Testis (tissue), 3 donors: ENCODE measurements around the gene UNC13B. TPM values are rescaled to one million over a fixed set of nuclear protein-coding genes. Genes with fewer than 3 reads are reported as not detected.
"Not testable (repeated sequence)": the region's sequence is repeated elsewhere in the genome, so short reads cannot be mapped to it uniquely, and the experiment has no call there.

Experiments
- DNase-seq: peaks from one replicate; pipeline ENCODE4 v3.0.0-alpha.2; 2019
- H3K27ac ChIP-seq, 2 donors: fragments of 200-600 bp; sonication (generic); one replicate each; pipeline ENCODE4 v1.5.1; 2019
- H3K27me3 ChIP-seq: fragments of 200-600 bp; sonication (generic); one replicate; pipeline ENCODE4 v1.5.1; 2019
- H3K36me3 ChIP-seq: fragments of 200-600 bp; sonication (generic); one replicate; pipeline ENCODE4 v1.5.1; 2017; ENCODE audit warnings: low read depth; ENCODE audit errors: missing control alignments
- H3K4me1 ChIP-seq: fragments of 200-600 bp; sonication (generic); one replicate; pipeline ENCODE4 v1.5.1; 2019
- H3K4me3 ChIP-seq, 2 donors: fragments of 200-600 bp; sonication (generic); one replicate each; pipeline ENCODE4 v1.5.1; 2017 to 2019
- H3K9me3 ChIP-seq: fragments of 200-600 bp; sonication (generic); one replicate; pipeline ENCODE4 v1.5.1; 2017
- CTCF ChIP-seq, 3 experiments: fragments of 450-650 bp in 2 of 3; fragments of 200-600 bp in 1 of 3; sonication (generic) in 1 of 3; IDR thresholded peaks; one replicate each; pipeline ENCODE4 v1.5.1; 2016 to 2019; ENCODE audit warnings: antibody characterized with exemption in 3 of 3, mild to moderate bottlenecking in 2 of 3, moderate library complexity in 1 of 3
- POLR2A ChIP-seq: fragments of 450-650 bp; IDR thresholded peaks from one replicate; pipeline ENCODE4 v1.6.1; 2017; ENCODE audit warnings: antibody characterized with exemption, mild to moderate bottlenecking, moderate library complexity
- WGBS, 2 donors: methylation state at CpG; one replicate each; pipeline ENCODE4 v1.1.5; 2018; 5-methylcytosine and 5-hydroxymethylcytosine counted together
- intact Hi-C: fragments of 100-400 bp; cut with DNase I; formaldehyde crosslinking; loops from one replicate; pipeline ENCODE4 v1.15.1; 2023; ENCODE audit warnings: low total_unique reads
- polyA plus RNA-seq: library from polyadenylated mRNA; stranded (reverse); fragments of 350-450 nt; fragmentation: Illumina TruSeq; extraction: RNeasy Lipid Tissue Mini Kit (QIAGEN cat#74804); gene quantifications from one replicate; pipeline ENCODE4 v1.2.3, GENCODE V29; 2014; ENCODE audit warnings: low read depth, low replicate concordance; ENCODE audit not compliant: insufficient read depth
- total RNA-seq, 2 donors: library from RNA; depleted of rRNA; stranded (reverse); fragments of >200 nt; gene quantifications; one replicate each; pipeline ENCODE4 v1.2.3, GENCODE V29; 2016

Gene UNC13B
- total and polyA plus RNA-seq, 3 donors from 2014 or later: 37.0 to 51.0 (median 40.2) TPM

DNA sequence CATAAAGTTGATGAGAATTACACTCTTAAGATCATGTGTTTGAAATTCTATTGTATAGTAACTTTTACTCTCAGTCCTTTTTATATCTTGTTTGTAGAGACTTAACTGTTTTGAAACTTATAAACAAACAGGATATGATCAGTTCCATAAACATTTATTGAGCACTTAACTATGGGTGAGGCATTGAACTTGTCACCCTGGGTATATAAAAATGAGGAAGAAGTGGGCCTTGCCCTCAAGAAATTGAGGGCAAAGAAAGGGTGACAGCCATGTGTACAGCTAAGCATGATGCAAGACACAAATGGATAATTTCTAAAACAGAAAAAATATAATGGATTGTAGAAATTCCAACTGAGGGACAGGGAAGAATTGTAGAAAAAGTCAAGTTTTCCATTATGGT lies 15.7 kb downstream of the UNC13B start:
- H3K27ac ChIP-seq: no peak overlapping the region

DNA sequence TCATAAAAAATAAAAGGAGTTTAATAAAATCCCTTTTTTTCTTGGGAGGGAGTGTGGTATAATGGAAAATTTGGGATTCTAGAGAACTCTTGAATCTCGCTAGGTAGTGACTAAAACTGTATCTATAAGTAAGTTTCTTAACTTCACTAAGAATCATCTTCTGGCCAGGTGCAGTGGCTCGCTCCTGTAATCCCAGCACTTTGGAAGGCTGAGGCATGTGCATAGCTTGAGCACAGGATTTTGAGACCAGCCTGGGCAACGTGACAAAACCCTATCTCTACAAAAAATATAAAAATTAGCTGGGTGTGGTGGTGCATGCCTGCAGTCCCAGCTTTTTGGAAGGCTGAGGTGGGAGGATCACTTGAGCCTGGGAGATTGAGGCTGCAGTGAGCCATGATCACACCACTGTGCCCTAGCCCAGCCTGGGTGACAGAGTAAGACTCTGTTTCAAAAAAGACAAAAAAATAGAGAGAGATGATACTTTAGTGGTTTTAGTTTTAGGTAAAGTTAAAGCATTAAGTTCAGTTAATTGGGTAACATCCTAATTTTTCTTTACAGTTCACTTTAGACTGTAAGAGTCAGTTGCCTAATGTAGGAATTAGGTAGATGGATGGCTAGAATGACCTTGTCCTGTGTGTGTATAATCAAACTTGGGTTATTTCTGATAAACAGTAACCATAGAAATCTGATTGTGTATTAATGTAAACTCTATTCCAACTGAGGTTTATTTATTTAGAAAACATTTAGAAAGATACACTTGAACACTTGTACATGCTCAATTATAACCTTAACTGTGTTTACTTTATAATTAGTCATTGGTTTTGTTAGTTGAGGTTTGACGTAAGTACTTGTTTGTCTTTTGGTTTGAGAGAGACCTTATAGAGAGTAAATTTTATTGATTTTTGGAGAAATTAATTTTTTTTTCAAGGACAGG lies 17.8 kb downstream of the UNC13B start:
- 89 to 96% methylated on average over 4 of the region's 4 CpGs for WGBS, 2 donors
- H3K27ac ChIP-seq: no peak overlapping the region
- intact Hi-C loops: no loop called here
- no peaks in the 10 kb centered on the region for H3K27me3 ChIP-seq
- H3K4me1 ChIP-seq: no peaks in the 10 kb centered on the region
- H3K4me3 ChIP-seq: no peak overlapping the region
- no peak for DNase-seq
- H3K36me3 ChIP-seq: no peaks in the 10 kb centered on the region
- TF ChIP-seq POLR2A (no peak), CTCF (IDR thresholded peaks at IDR 0.05) (no peak)
- H3K9me3 ChIP-seq: no peaks in the 10 kb centered on the region

More for the DNA sequence above, 15.7 kb downstream of the UNC13B start:
- H3K36me3 ChIP-seq: no peaks in the 10 kb centered on the region
- no peak overlapping the region for H3K4me3 ChIP-seq
- H3K9me3 ChIP-seq: no peaks in the 10 kb centered on the region
- no peaks in the 10 kb centered on the region for H3K27me3 ChIP-seq
- TF ChIP-seq CTCF (IDR thresholded peaks at IDR 0.05): no peak
- TF ChIP-seq POLR2A: no peak
- H3K4me1 ChIP-seq: no peaks in the 10 kb centered on the region
- intact Hi-C loops: no loop called here
- DNase-seq: no peak

DNA sequence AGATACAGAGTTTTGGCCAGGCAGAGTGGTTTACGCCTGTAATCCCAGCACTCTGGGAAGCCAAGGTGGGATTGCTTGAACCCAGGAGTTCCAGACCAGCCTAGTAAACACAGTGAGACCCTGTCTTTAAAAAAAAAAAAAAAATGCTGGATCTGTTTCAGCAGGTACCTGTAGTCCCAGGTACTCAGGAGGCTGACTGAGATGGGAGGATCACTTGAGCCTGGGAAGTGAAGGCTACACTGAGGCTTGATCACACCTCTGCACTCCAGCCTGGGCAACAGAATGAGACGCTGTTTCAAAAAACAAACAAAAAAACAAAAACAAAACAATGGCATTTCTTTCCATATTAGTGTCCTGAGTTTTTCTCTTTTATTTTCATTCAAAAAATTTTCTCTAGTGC lies 19.0 kb downstream of the UNC13B start:
- DNase-seq: no peak
- Histone ChIP-seq H3K27me3 (no peaks in the 10 kb centered on the region), H3K4me1 (no peaks in the 10 kb centered on the region), H3K9me3 (no peaks in the 10 kb centered on the region), H3K36me3 (no peaks in the 10 kb centered on the region), H3K27ac (no peak overlapping the region), H3K4me3 (no peak overlapping the region)
- no peak for TF ChIP-seq CTCF (IDR thresholded peaks at IDR 0.05)
- TF ChIP-seq POLR2A: no peak
- WGBS, 2 donors: 94 to 97% methylated on average over 2 of the region's 2 CpGs
- intact Hi-C loops: no loop called here

GRCh38 chr9:35182401-35182800 lies 20.6 kb downstream of the UNC13B start:
- H3K27ac ChIP-seq, H3K4me3 ChIP-seq, DNase-seq, H3K4me1 ChIP-seq, H3K9me3 ChIP-seq, H3K27me3 ChIP-seq, H3K36me3 ChIP-seq, intact Hi-C loops: not testable (repeated sequence)
- 70 to 86% methylated on average over 3 of the region's 3 CpGs for WGBS, 2 donors

DNA sequence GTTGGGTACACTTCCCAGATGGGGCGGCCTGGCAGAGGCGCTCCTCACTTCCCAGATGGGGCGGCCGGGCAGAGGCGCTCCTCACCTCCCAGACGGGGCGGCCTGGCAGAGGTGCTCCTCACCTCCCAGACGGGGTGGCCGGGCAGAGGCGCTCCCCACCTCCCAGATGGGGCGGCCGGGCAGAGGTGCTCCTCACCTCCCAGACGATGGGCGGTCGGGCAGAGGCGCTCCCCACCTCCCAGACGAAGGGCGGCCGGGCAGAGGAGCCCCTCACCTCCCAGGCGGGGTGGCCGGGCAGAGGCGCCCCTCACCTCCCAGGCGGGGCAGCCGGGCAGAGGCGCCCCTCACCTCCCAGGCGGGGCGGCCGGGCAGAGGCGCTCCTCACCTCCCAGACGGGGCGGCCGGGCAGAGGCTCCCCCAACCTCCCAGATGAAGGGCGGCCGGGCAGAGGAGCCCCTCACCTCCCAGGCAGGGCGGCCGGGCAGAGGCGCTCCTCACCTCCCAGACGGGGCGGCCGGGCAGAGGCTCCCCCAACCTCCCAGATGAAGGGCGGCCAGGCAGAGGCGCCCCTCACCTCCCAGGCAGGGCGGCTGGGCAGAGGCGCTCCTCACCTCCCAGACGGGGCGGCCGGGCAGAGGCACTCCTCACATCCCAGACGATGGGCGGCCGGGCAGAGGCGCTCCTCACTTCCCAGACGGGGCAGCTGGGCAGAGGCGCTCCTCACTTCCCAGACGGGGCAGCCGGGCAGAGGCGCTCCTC lies 21.4 kb downstream of the UNC13B start:
- DNase-seq, H3K9me3 ChIP-seq, intact Hi-C loops, H3K4me3 ChIP-seq, H3K36me3 ChIP-seq, H3K27me3 ChIP-seq, H3K27ac ChIP-seq, H3K4me1 ChIP-seq: not testable (repeated sequence)
- WGBS, 2 donors: 93 to 95% methylated on average over 4 to 24 of the region's 56 CpGs

GRCh38 chr9:35183755-35184480 lies 22.1 kb downstream of the UNC13B start:
- H3K4me1 ChIP-seq, H3K27ac ChIP-seq, H3K9me3 ChIP-seq, intact Hi-C loops, H3K27me3 ChIP-seq, H3K36me3 ChIP-seq, DNase-seq, H3K4me3 ChIP-seq: not testable (repeated sequence)
- WGBS, 2 donors: 80 to 90% methylated on average over 3 to 53 of the region's 53 CpGs
